ENCODE results near the gene KCNK15. TPM values are rescaled to one million over a fixed set of nuclear protein-coding genes. Genes with fewer than 3 reads are reported as not detected.

The KCNK15 gene
- total and polyA plus RNA-seq, 5 experiments from 2014 or later = not detected

DNA sequence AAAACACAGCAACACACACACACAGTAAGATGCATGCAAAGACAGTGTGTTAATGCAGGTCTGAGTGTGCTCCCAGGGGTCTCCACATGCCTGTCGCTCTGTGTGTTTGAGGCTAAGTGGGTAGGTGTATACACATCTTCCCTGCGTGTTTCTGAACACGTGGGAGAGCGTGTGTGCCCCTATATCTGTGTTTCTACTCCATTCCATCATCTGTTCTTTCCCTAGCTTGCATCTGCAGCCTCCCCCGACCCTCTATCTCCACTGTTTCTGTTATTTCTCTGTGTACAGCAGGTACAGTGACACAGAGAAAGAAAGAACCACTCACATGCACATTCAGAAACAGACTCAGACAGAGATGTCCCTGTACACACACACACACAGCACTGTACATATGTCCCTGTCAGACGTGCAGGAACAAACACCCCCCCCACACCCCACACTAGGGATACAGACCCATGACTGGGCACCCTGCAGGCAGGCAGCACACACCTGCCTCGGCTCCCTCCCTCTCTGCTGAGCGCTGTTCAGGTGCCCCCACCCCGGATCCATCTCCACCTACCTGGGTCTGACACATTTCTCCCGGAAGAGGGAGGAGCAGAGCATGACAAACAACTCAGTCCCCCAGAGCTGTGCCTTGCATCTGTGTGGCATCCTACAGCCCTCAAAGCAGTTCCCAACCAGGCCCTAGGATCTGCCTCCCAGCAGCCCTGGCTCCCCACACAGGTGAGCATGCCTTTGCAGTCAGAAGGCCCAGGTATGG lies 27.6 kb downstream of the KCNK15 start:
- no peak overlapping the region for H3K4me3 Mint-ChIP-seq
- H3K9me3 Mint-ChIP-seq = no peaks in the 10 kb centered on the region
- H3K27ac Mint-ChIP-seq = no peak overlapping the region
- no peak for ATAC-seq
- no peaks in the 10 kb centered on the region for H3K36me3 Mint-ChIP-seq
- POLR2A ChIA-PET = no interaction called here
- no peak for DNase-seq
- peaks cover 1 to 7% (median 2%) of the 10 kb centered on the region in 4 donors for H3K4me1 Mint-ChIP-seq
- peaks cover 9 to 24% (median 15%) of the 10 kb centered on the region in 5 donors for H3K27me3 Mint-ChIP-seq

DNA sequence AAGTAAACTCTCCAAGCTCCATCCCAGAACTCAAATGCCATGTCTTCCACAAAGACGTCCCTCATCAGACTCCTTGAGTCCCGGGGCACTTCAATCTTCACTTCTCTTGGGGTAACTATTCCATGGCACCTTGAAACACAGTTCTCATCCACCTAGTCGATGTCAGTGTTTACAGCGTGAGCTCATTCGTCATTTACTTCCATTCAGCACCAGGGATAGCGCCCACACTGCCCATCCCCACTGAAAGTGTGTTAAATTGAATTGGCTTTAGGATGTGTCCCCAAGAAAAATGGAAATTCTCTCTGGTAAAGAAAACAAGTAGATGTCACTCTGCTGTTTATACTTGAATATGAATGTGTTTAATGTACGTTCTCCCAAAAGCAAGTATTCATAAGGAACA lies 31.3 kb downstream of the KCNK15 start:
- no peak for DNase-seq

DNA sequence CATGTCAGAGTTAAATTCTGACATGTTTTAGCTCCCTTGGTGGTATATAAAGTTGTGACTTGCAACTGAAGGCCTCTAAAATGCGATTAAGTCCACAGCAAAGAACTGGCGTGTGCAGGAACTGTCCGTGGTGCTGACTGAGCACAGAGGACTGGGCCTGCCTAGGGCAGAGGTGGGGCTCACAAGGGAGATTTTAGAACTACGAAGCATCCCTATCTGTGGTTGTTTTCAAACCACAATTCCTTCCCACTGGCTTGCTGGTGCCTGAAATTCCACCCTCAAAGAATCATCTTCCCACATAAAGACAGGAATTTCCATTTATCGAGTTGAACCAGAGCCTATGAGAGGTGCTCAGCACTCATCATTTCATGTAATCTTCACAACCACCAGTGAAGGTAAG lies 34.6 kb downstream of the KCNK15 start:
- DNase-seq (peak in 6 of 10 donors; percentile 10 to 39 (median 19)), ATAC-seq (no peak)
- Mint-ChIP-seq H3K27me3 (peaks cover 15 to 62% (median 21%) of the 10 kb centered on the region in 5 donors), H3K36me3 (peaks cover 0 to 4% (median 3%) of the 10 kb centered on the region in 3 donors), H3K4me1 (peaks cover 0 to 2% (median 0%) of the 10 kb centered on the region in 4 donors), H3K4me3 (no peak overlapping the region), H3K27ac (no peak overlapping the region), H3K9me3 (peaks cover 0 to 9% (median 0%) of the 10 kb centered on the region in 9 donors)
- POLR2A ChIA-PET = no interaction called here

More for the DNA sequence above, 31.3 kb downstream of the KCNK15 start:
- no peak overlapping the region for H3K4me3 Mint-ChIP-seq
- ATAC-seq = no peak
- POLR2A ChIA-PET = no interaction called here
- no peak overlapping the region for H3K27ac Mint-ChIP-seq
- peaks cover 0 to 4% (median 3%) of the 10 kb centered on the region in 3 donors for H3K36me3 Mint-ChIP-seq
- H3K9me3 Mint-ChIP-seq = peaks cover 0 to 9% (median 0%) of the 10 kb centered on the region in 9 donors
- peaks cover 14 to 46% (median 20%) of the 10 kb centered on the region in 5 donors for H3K27me3 Mint-ChIP-seq
- peaks cover 0 to 2% (median 0%) of the 10 kb centered on the region in 4 donors for H3K4me1 Mint-ChIP-seq

DNA sequence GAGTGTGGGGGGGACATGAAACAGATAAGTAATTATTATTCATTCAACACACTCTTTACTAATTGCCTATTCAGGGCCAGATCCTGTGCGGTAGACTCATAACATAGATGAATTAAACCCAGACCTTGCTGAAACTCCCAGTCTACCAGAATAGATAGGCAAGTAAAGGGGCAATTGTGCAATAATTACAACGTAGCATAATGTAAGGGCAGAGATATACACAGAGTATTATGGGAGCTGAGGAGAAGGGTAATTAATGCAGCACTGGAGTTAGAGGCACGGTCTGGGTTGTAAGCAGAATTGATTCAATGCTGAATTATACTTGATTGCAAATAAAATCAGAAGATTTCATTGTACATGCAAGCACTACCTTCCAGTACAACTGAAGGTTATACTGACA lies 35.5 kb downstream of the KCNK15 start:
- no peak overlapping the region for H3K4me3 Mint-ChIP-seq
- H3K9me3 Mint-ChIP-seq = peaks cover 0 to 9% (median 0%) of the 10 kb centered on the region in 9 donors
- POLR2A ChIA-PET = no interaction called here
- H3K27me3 Mint-ChIP-seq = peaks cover 15 to 62% (median 21%) of the 10 kb centered on the region in 5 donors
- H3K27ac Mint-ChIP-seq = no peak overlapping the region
- DNase-seq (no peak), ATAC-seq (no peak)
- H3K36me3 Mint-ChIP-seq = peaks cover 0 to 4% (median 3%) of the 10 kb centered on the region in 3 donors
- H3K4me1 Mint-ChIP-seq = peaks cover 0 to 2% (median 0%) of the 10 kb centered on the region in 4 donors

GRCh38 chr20:44781791-44782190 lies 36.1 kb downstream of the KCNK15 start:
- H3K27ac Mint-ChIP-seq = no peak overlapping the region
- H3K27me3 Mint-ChIP-seq = peaks cover 10 to 62% (median 22%) of the 10 kb centered on the region in 5 donors
- no peak overlapping the region for H3K4me3 Mint-ChIP-seq
- H3K9me3 Mint-ChIP-seq = peaks cover 0 to 9% (median 0%) of the 10 kb centered on the region in 9 donors
- no peak for DNase-seq
- POLR2A ChIA-PET = no interaction called here
- ATAC-seq = no peak
- H3K36me3 Mint-ChIP-seq = peaks cover 0 to 4% (median 3%) of the 10 kb centered on the region in 3 donors
- no peaks in the 10 kb centered on the region for H3K4me1 Mint-ChIP-seq

GRCh38 chr20:44784688-44785087 lies 39.0 kb downstream of the KCNK15 start:
- Mint-ChIP-seq H3K9me3 (peaks cover 0 to 9% (median 0%) of the 10 kb centered on the region in 9 donors), H3K4me1 (no peaks in the 10 kb centered on the region), H3K36me3 (peaks cover 0 to 1% (median 0%) of the 10 kb centered on the region in 3 donors), H3K27me3 (peaks cover 11 to 56% (median 20%) of the 10 kb centered on the region in 5 donors), H3K4me3 (peak overlapping the region in 1 of 10 donors; percentile 36), H3K27ac (no peak overlapping the region)
- DNase-seq (no peak), ATAC-seq (no peak)
- POLR2A ChIA-PET = no interaction called here

GRCh38 chr20:44785768-44786167 lies 40.1 kb downstream of the KCNK15 start:
- ATAC-seq = no peak
- no peak for DNase-seq
- Mint-ChIP-seq H3K27me3 (peaks cover 13 to 55% (median 21%) of the 10 kb centered on the region in 5 donors), H3K9me3 (peaks cover 0 to 4% (median 0%) of the 10 kb centered on the region in 9 donors), H3K4me1 (no peaks in the 10 kb centered on the region), H3K4me3 (no peak overlapping the region), H3K27ac (no peak overlapping the region), H3K36me3 (no peaks in the 10 kb centered on the region)
- POLR2A ChIA-PET = no interaction called here

DNA sequence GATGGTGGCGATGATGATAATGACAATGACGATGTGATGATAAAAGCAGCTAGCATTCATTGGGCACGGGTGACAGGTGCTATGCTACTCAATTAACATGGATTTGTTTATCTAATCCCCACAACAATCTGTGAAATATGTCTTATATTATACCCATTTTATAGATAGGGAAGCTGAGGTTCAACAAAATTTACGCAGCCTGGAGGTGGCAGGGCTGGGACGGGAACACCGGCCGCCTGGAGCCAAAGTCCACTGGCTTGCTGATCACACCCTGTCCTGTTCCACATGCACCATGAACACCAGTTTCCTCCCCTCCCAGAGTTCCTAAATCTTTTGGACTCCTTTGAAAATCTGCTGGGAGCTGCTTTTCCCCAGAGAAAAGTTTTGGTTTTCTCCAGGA lies 41.6 kb downstream of the KCNK15 start:
- Mint-ChIP-seq H3K9me3 (no peaks in the 10 kb centered on the region), H3K4me3 (no peak overlapping the region), H3K36me3 (no peaks in the 10 kb centered on the region), H3K4me1 (no peaks in the 10 kb centered on the region), H3K27me3 (peaks cover 12 to 41% (median 19%) of the 10 kb centered on the region in 5 donors), H3K27ac (no peak overlapping the region)
- POLR2A ChIA-PET = no interaction called here
- ATAC-seq (no peak), DNase-seq (no peak)

DNA sequence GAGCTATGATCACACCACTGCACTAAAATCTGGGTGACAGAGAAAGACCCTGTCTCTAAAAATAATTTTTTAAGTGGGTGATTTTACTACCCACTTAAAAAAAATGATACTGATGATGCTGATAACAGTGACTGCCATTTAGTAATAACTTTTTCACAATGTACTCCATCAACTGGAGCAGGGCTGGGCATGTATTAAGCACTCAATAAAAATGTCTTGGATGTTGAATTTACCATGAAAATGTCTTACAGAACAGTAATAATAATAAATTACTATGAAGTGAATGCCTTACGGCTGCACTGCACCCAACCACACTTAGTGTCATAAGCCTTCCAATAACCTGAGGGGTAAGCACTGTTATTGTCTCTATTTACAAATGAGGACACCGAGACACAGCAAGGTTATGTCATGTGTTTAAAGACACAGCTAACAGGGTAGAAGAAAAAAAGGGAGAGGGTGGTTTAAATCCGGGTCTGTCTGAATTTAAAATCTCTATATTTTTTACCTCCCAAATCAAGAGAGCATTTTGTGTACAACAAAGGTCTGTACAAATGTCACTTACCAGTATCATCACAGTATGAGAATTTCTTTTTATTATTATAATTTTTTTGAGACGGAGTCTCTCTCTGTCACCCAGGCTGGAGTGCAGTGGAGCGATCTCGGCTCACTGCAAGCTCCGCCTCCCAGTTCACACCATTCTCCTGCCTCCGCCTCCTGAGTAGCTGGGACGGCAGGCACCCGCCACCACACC lies 43.2 kb downstream of the KCNK15 start:
- Mint-ChIP-seq H3K27me3 (peaks cover 12 to 40% (median 19%) of the 10 kb centered on the region in 5 donors), H3K9me3 (no peaks in the 10 kb centered on the region), H3K4me3 (no peak overlapping the region), H3K36me3 (no peaks in the 10 kb centered on the region), H3K4me1 (no peaks in the 10 kb centered on the region), H3K27ac (no peak overlapping the region)
- POLR2A ChIA-PET = no interaction called here
- DNase-seq (no peak), ATAC-seq (no peak)

GRCh38 chr20:44790638-44791393 lies 45.2 kb downstream of the KCNK15 start:
- Mint-ChIP-seq H3K4me1 (no peaks in the 10 kb centered on the region), H3K36me3 (no peaks in the 10 kb centered on the region), H3K27me3 (peaks cover 12 to 26% (median 15%) of the 10 kb centered on the region in 5 donors), H3K9me3 (no peaks in the 10 kb centered on the region), H3K27ac (no peak overlapping the region), H3K4me3 (no peak overlapping the region)
- ATAC-seq = no peak
- POLR2A ChIA-PET = no interaction called here
- DNase-seq = no peak

DNA sequence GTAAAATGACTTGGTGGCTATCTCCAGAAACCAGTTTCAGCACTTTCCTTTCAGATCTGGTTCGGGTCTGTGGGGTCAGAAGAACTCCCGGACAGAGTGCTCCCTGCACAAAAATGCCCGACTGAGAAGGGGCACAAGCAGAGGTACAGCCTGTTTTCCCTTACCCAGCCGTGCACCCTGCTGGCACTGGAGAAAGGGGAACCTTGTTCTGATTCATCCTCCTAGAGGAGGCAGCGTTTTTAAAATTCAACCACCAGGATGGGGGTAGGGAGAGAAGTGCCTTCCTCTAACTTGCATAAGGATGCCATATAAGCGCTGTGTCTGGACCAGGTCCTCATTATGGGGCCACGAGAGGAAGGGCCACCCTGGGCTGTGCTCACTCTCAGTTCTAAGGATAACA lies 47.1 kb downstream of the KCNK15 start:
- Mint-ChIP-seq H3K27ac (no peak overlapping the region), H3K36me3 (no peaks in the 10 kb centered on the region), H3K4me3 (no peak overlapping the region), H3K9me3 (no peaks in the 10 kb centered on the region), H3K4me1 (no peaks in the 10 kb centered on the region), H3K27me3 (peaks cover 4 to 16% (median 10%) of the 10 kb centered on the region in 5 donors)
- ATAC-seq = no peak
- POLR2A ChIA-PET = no interaction called here
- DNase-seq = no peak

DNA sequence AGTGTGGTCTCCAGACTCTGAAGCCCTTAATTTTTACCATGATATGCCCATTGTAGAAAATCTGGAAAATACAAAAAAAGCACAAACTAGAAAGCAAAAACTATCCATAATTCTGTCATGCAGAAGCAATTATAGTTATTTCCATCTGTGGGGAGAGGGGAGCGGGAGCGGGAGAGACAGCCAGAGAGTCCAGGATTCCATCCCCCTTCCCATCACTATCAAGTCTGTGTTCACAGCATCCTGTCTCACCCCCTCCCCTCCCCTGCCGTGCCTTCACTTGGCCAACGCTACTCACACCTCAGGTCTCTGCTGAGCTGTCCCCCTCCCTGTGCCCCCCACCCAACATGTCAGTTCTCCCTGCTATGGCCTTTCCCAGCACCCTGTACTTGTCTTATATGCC lies 50.2 kb downstream of the KCNK15 start:
- no peak for ATAC-seq
- Mint-ChIP-seq H3K27me3 (peaks cover under 1 to 7% (median 6%) of the 10 kb centered on the region in 5 donors), H3K9me3 (no peaks in the 10 kb centered on the region), H3K4me3 (no peak overlapping the region), H3K27ac (no peak overlapping the region), H3K4me1 (no peaks in the 10 kb centered on the region), H3K36me3 (no peaks in the 10 kb centered on the region)
- no peak for DNase-seq
- POLR2A ChIA-PET = no interaction called here

Data from naive thymus-derived CD8-positive, alpha-beta T cell (primary cell).